Skeletal muscle satellite cell (primary cell): ENCODE measurements around the gene P2RY12. TPM values are rescaled to one million over a fixed set of nuclear protein-coding genes. Genes with fewer than 3 reads are reported as not detected.

ENCODE experiments used
- H3K27me3 ChIP-seq: 2 replicates; pipeline ENCODE4 v1.7.0; 2013; ENCODE audit warnings: low read length; ENCODE audit not compliant: control insufficient read depth, insufficient read depth
- H3K36me3 ChIP-seq: 2 replicates; pipeline ENCODE4 v1.7.0; 2013; ENCODE audit warnings: mild to moderate bottlenecking, control low read depth, low read length; ENCODE audit not compliant: insufficient read depth
- H3K4me1 ChIP-seq: 2 replicates; pipeline ENCODE4 v1.7.0; 2013; ENCODE audit warnings: low read length; ENCODE audit not compliant: control insufficient read depth, insufficient read depth
- H3K4me2 ChIP-seq: 2 replicates; pipeline ENCODE4 v1.7.0; 2013; ENCODE audit warnings: mild to moderate bottlenecking, low read length
- H3K4me3 ChIP-seq: 2 replicates; pipeline ENCODE4 v1.7.0; 2013; ENCODE audit warnings: low read length
- H3K9ac ChIP-seq: 2 replicates; pipeline ENCODE4 v1.7.0; 2013; ENCODE audit warnings: mild to moderate bottlenecking, low read depth, low read length, moderate library complexity
- H3K9me3 ChIP-seq: replicated peaks from 2 replicates; pipeline ENCODE4 v1.7.0; 2013; ENCODE audit warnings: mild to moderate bottlenecking, control low read depth, low read length
- total RNA-seq: library from RNA; depleted of rRNA; stranded (reverse); fragments of >200 nt; gene quantifications from 2 replicates; pipeline ENCODE4 v1.2.3, GENCODE V29; 2012; rRNA removed

The P2RY12 gene
- 0.22 TPM in 1 of 2 replicates, not detected in the other for total RNA-seq

DNA sequence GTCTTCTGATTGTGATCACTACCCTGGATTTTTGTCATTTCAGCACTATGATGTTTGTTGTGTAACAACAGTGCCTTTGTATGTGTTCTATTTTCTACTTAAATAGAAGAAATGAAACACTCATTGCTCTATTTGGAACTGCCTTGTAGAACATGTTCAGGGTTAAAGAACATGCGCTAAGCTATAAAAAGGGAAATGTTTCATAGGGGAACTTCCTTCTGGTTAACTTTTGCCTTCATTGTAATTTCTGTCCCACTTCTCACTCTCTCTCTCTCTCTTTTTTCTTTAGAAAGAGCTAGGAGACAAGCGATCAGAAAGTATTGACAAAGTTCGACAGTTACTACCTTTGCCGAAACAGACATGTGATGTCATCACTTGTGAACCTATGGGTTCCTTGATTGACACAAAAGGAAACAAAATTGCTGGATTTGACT lies at the start of gene P2RY12:
TSS of gene P2RY12 (minus strand) at position 13 of the 434 bp plus-strand sequence. CDS start 45,908 bp downstream, outside the sequence.
- no peaks in the 10 kb centered on the region for H3K4me1 ChIP-seq
- no peaks in the 10 kb centered on the region for H3K36me3 ChIP-seq
- H3K4me2 ChIP-seq = no peak within 1 kb of the TSS
- no peak within 1 kb of the TSS for H3K4me3 ChIP-seq
- no peaks in the 10 kb centered on the region for H3K9me3 ChIP-seq
- H3K27me3 ChIP-seq = no peaks in the 10 kb centered on the region
- H3K9ac ChIP-seq = no peak within 1 kb of the TSS

DNA sequence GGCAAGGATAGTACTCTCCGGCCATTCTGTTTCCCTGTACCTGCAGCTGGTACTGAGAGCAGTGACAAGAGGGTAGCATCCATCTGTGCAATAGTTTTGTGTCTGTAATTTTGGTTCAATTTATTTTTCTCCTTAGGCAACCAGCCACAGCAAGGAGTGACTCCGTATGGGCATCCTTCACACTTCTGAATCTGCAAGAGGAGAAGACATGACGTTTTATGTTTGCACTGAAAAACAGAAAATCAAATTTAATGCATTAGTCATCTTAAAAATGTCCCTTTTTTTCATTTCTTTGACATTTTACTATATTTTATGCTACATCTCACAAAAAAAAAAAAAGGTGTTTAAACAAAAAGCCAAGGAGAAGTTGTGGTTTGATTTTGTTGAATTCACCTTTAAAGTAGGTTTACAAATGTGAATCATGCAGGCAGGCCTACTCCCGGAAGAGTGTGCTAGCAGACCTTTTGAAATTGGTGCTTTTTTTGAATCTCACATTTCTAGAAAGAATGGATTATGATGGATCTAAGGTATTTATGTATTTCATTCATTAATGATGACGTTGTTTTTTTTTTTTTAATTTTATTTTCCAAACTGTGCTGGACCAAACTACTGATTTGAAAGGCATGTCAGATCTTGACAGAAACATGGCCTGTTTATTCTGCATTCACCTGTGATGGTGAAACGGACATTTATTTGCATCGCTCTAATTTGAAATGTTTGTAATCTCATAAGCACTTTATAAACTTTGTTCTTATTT lies 48.2 kb upstream of the P2RY12 start:
- no peaks in the 10 kb centered on the region for H3K36me3 ChIP-seq
- no peak overlapping the region for H3K4me2 ChIP-seq
- no peak overlapping the region for H3K9ac ChIP-seq
- H3K4me3 ChIP-seq = no peak overlapping the region
- peaks cover 47% of the 10 kb centered on the region for H3K4me1 ChIP-seq
- no peaks in the 10 kb centered on the region for H3K9me3 ChIP-seq
- no peaks in the 10 kb centered on the region for H3K27me3 ChIP-seq

DNA sequence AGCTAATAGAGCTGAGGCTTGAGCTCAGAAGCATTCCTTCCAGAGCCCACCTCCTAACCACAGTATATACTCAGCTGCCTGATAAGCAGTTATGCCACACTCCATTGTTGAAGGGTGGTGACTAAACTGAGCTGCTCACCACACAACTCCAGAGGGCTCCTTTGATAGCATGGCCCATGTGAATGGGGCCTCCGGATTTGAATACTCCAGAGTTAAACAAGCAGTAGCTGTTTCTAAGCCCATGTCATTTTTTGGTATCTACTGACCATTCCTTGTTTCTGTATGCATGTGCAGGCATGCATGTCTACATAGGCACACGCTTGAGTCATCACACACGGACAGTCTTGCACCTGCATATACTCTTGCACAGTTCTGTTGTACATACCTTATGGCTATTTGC lies 47.4 kb upstream of the P2RY12 start:
- H3K9ac ChIP-seq = no peak overlapping the region
- no peaks in the 10 kb centered on the region for H3K9me3 ChIP-seq
- no peaks in the 10 kb centered on the region for H3K36me3 ChIP-seq
- H3K4me2 ChIP-seq = no peak overlapping the region
- no peak overlapping the region for H3K4me3 ChIP-seq
- H3K4me1 ChIP-seq = peaks cover 47% of the 10 kb centered on the region
- H3K27me3 ChIP-seq = no peaks in the 10 kb centered on the region

DNA sequence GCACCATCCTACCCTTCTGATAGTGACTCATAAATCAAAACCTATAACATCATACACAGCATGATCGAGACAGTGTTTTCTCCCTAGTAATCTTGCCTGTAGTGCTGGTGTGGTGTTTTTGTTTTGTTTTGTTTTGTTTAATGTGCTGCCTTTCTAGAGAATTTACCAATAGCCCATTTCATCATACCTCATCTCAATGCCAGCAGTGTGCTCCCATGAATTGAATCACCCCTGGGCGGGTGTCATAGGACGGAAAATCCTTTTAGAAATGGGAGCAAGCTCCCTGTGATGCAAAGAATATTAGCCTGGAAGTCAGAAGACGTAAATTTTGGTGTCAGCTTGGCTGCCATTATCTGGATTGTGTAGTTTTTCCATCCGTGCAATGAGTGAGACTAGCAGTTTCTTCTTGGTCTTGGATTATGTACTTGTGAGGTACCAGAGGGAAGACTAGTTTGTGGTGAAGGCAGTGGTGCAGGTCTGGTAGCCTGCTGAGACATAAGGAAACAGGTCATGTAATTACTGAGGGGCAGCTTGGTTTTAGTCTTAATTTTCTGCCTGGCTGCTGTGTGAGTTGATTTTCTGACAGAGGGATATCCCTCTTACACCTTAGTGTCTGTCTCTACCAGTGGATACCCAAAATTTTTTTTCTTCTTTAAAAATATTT lies 46.4 kb upstream of the P2RY12 start:
- peaks cover 38% of the 10 kb centered on the region for H3K4me1 ChIP-seq
- no peak overlapping the region for H3K4me2 ChIP-seq
- no peak overlapping the region for H3K4me3 ChIP-seq
- no peak overlapping the region for H3K9ac ChIP-seq
- no peaks in the 10 kb centered on the region for H3K36me3 ChIP-seq
- no peaks in the 10 kb centered on the region for H3K27me3 ChIP-seq
- no peaks in the 10 kb centered on the region for H3K9me3 ChIP-seq

DNA sequence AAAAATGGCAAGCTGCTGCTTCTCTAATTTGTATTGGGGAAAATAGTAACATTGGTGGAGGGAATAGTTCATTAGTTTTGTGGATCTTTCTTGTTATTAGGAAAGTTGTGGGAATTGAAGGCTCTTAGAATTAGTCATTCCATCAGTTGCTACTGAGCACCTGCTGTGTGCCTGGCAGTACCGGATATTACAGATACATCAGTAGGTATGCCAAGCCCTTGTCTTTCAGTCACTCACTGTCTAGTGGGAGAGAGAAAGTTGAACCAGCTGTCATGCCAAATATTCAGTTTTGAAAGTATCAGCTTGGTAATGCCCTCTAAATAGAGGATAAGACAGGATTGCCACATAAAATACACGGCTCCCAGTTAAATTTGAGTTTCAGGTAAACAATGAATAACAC lies 43.8 kb upstream of the P2RY12 start:
- Histone ChIP-seq H3K9ac (no peak overlapping the region), H3K4me3 (no peak overlapping the region), H3K9me3 (no peaks in the 10 kb centered on the region), H3K36me3 (no peaks in the 10 kb centered on the region), H3K4me2 (no peak overlapping the region), H3K27me3 (no peaks in the 10 kb centered on the region), H3K4me1 (peaks cover 22% of the 10 kb centered on the region)

DNA sequence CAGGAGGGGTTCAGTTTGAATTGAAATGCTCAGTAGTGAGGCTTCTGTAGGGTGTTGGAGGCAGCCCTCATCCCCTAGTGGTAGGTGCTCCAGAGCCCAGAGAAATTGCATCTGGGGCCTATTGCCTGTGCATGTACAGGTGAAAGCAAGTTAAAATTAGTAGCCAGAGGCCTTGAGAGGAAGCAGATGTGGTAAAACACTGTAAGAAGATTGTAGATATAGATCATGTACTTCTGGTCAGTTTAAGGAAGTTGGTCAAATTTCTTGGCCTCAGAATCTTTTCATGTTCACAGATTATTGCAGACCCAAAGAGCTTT lies 41.7 kb upstream of the P2RY12 start:
- no peak overlapping the region for H3K4me2 ChIP-seq
- H3K4me3 ChIP-seq = no peak overlapping the region
- H3K9me3 ChIP-seq = no peaks in the 10 kb centered on the region
- no peaks in the 10 kb centered on the region for H3K27me3 ChIP-seq
- no peak overlapping the region for H3K9ac ChIP-seq
- H3K36me3 ChIP-seq = no peaks in the 10 kb centered on the region
- H3K4me1 ChIP-seq = peaks cover 7% of the 10 kb centered on the region

DNA sequence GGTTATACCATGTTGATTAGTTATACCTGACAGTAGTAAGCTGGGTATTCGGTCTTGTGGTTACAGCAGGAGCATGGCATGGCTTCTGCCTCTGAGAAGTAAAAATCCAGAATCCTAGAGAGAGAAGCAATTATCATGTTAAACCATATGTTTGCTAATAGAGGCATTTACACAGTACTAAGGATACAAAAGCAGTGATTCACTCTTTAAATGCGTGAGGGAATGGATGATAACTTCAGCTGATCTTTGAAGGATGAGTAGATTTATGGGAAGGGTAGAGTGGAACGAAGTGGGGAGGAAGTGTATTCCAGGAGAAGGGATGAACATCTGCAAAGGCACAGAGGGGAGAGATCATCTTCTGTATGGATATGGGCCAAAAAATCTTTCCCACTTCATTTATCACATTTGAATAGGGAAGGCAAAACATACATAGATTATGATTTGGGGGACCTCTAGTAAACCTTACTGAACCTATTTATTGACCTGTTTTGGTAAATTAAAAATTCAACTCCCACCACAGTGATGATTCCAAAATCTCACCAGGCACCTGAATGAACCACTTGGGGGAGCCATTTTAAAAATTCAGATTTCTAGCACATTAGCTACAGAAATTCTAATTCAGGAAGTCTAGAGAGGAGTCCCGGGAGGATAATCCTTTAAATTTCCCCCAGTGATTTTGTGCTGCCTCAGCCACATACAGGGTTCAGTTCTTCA lies 41.2 kb upstream of the P2RY12 start:
- Histone ChIP-seq H3K36me3 (no peaks in the 10 kb centered on the region), H3K27me3 (no peaks in the 10 kb centered on the region), H3K9ac (no peak overlapping the region), H3K9me3 (no peaks in the 10 kb centered on the region), H3K4me3 (no peak overlapping the region), H3K4me2 (no peak overlapping the region), H3K4me1 (peaks cover 7% of the 10 kb centered on the region)

DNA sequence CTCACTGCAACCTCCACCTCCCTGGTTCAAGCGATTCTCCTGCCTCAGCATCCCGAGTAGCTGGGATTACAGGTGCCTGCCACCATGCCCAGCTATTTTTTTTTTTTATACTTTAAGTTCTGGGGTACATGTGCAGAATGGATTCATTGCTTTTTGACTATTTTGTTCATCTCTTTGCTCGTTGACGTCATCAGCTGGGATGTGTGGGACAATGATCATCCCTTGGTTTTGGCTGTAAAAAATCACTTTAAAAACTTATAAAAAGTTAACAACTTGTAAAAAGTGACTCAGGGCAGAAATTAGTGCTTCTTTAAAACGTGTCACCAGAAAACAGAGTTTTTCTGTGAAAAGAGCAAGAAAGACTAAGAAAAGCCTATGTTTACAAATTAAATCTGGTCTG lies 38.5 kb upstream of the P2RY12 start:
- H3K9me3 ChIP-seq = no peaks in the 10 kb centered on the region
- no peak overlapping the region for H3K9ac ChIP-seq
- no peaks in the 10 kb centered on the region for H3K27me3 ChIP-seq
- no peaks in the 10 kb centered on the region for H3K36me3 ChIP-seq
- no peak overlapping the region for H3K4me3 ChIP-seq
- peaks cover 7% of the 10 kb centered on the region for H3K4me1 ChIP-seq
- no peak overlapping the region for H3K4me2 ChIP-seq

DNA sequence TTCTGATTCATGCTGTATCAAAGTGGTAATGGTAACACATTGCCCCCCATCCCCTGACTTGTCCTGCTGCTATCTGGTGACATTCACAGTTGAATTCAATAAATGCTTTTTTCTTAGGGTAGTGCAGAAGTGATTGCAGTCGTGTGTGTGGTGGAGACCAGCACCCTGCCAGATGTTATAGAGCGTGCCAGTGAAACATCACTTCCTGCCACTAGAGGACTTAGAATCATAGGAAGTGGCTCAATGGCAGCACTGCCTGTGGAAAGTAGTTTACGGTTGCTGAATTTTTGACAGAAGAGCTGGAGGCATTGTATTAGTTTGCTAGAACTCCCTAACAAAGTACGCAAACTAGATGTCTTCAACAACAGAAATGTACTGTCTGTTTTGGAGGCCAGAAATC lies 37.4 kb upstream of the P2RY12 start:
- Histone ChIP-seq H3K9me3 (no peaks in the 10 kb centered on the region), H3K27me3 (no peaks in the 10 kb centered on the region), H3K9ac (no peak overlapping the region), H3K4me2 (no peak overlapping the region), H3K36me3 (no peaks in the 10 kb centered on the region), H3K4me1 (peaks cover 7% of the 10 kb centered on the region), H3K4me3 (no peak overlapping the region)

DNA sequence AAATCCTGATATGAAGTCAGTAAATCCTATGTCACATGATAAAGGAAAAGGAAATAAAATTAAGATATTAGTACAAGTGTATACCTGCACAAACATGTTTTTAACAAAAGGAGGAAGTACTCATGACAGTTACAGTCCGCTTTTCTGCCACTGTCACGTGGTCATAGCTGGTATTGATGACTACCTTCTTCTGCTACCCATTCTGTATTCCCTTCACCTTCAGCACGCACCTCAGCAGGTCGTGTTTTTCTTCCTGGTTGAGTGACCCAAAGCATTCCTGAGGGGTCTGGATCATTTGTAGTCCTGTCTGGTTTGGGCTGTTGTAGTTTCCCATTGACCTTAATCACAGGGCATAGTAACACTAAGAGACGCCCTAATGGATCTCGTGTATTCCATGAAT lies 35.3 kb upstream of the P2RY12 start:
- no peaks in the 10 kb centered on the region for H3K36me3 ChIP-seq
- no peaks in the 10 kb centered on the region for H3K27me3 ChIP-seq
- no peak overlapping the region for H3K4me3 ChIP-seq

DNA sequence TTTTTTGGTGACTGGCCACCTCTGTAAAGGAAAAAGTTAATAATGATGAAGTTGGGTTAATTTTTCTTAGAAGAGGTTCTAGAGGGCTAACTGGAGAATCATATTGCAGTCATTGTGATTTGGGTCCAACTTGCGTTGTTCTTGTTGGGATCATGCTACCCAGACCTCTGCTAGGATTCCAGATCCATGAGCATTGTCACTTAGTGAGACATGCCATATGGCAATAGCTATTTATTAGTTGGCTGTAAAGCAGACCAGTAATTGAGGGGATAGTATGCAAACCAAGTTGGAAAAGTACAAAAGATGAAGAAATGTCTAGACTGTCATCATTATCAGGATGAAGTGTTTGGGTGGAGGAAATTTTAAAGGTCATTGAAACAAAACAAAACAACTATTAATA lies 30.7 kb upstream of the P2RY12 start:
- Histone ChIP-seq H3K27me3 (no peaks in the 10 kb centered on the region), H3K4me2 (no peak overlapping the region), H3K9ac (no peak overlapping the region), H3K9me3 (no peaks in the 10 kb centered on the region), H3K4me3 (no peak overlapping the region), H3K36me3 (no peaks in the 10 kb centered on the region), H3K4me1 (peaks cover 4% of the 10 kb centered on the region)

More for the DNA sequence above, 35.3 kb upstream of the P2RY12 start:
- Histone ChIP-seq H3K9ac (no peak overlapping the region), H3K9me3 (no peaks in the 10 kb centered on the region), H3K4me1 (peaks cover 4% of the 10 kb centered on the region), H3K4me2 (no peak overlapping the region)
